Skin epidermis (tissue), 12 donors: ENCODE data around the gene RNF167.

Experiments
- H3K27ac ChIP-seq, 21 experiments: fragments of 200-600 bp; sonication (generic) in 11 of 21; one replicate each; pipeline ENCODE4 v1.5.0; 2020; ENCODE audit warnings: mild to moderate bottlenecking in 3 of 21, inconsistent platforms in 2 of 21, moderate library complexity in 2 of 21
- H3K4me3 ChIP-seq, 7 experiments: fragments of 200-600 bp; sonication (generic) in 2 of 7; one replicate each; pipeline ENCODE4 v1.5.0; 2020; ENCODE audit warnings: inconsistent platforms in 2 of 7, mild to moderate bottlenecking in 2 of 7, moderate library complexity in 1 of 7

Gene RNF167

GRCh38 chr17:4934173-4934979 lies 5.7 kb upstream of the RNF167 start:
- no peak overlapping the region for H3K4me3 ChIP-seq
- H3K27ac ChIP-seq: peak overlapping the region in 3 of 21 experiments; percentile 2 to 34 (median 8)

GRCh38 chr17:4935650-4936049 lies 4.4 kb upstream of the RNF167 start:
- Histone ChIP-seq H3K4me3 (no peak overlapping the region), H3K27ac (peak overlapping the region in 10 of 21 experiments; percentile 1 to 52 (median 30))

- no peak overlapping the region for H3K4me3 ChIP-seq
Observed at GRCh38 chr17:4936436-4936835, 3.6 kb upstream of the RNF167 start.

GRCh38 chr17:4937553-4937952 lies 2.5 kb upstream of the RNF167 start:
- no peak overlapping the region for H3K4me3 ChIP-seq
- H3K27ac ChIP-seq: peak overlapping the region in 1 of 21 experiments; percentile 95

More at GRCh38 chr17:4936436-4936835, 3.6 kb upstream of the RNF167 start:
- H3K27ac ChIP-seq: peak overlapping the region in 6 of 21 experiments; percentile 24 to 58 (median 43)

GRCh38 chr17:4938069-4938491 lies 2.0 kb upstream of the RNF167 start:
- peak overlapping the region in 1 of 7 experiments; percentile 77 for H3K4me3 ChIP-seq
- H3K27ac ChIP-seq: peak overlapping the region in 8 of 21 experiments; percentile 87 to 100 (median 94)

GRCh38 chr17:4938688-4939545 lies 1.2 kb upstream of the RNF167 start:
- Histone ChIP-seq H3K27ac (peak overlapping the region; percentile 68 to 100 (median 96)), H3K4me3 (peak overlapping the region; percentile 42 to 89 (median 77))

GRCh38 chr17:4939546-4939795 lies 597 bp upstream of the RNF167 start:
- Histone ChIP-seq H3K27ac (peak overlapping the region; percentile 68 to 100 (median 96)), H3K4me3 (peak overlapping the region; percentile 42 to 89 (median 77))

- H3K4me3 ChIP-seq: peak overlapping the region; percentile 42 to 89 (median 77)
- H3K27ac ChIP-seq: peak overlapping the region; percentile 50 to 100 (median 96)
Observed at GRCh38 chr17:4940555-4941318, 669 bp downstream of the RNF167 start.

GRCh38 chr17:4941319-4941610 lies 1.2 kb downstream of the RNF167 start:
- peak overlapping the region in 19 of 21 experiments; percentile 87 to 100 (median 97) for H3K27ac ChIP-seq
- H3K4me3 ChIP-seq: peak overlapping the region; percentile 42 to 89 (median 77)

- H3K27ac ChIP-seq: peak overlapping the region in 11 of 21 experiments; percentile 7 to 100 (median 99)
- H3K4me3 ChIP-seq: no peak overlapping the region
Observed at GRCh38 chr17:4942760-4943508, 2.9 kb downstream of the RNF167 start.

GRCh38 chr17:4944163-4944553 lies 4.1 kb downstream of the RNF167 start:
- Histone ChIP-seq H3K4me3 (peak overlapping the region in 3 of 7 experiments; percentile 9 to 100 (median 99)), H3K27ac (peak overlapping the region in 20 of 21 experiments; percentile 7 to 100 (median 98))

GRCh38 chr17:4944554-4945175 lies 4.6 kb downstream of the RNF167 start:
- H3K4me3 ChIP-seq: peak overlapping the region in 5 of 7 experiments; percentile 2 to 100 (median 99)

GRCh38 chr17:4945176-4945943 lies 5.3 kb downstream of the RNF167 start:
- peak overlapping the region in 6 of 7 experiments; percentile 91 to 100 (median 99) for H3K4me3 ChIP-seq

More at GRCh38 chr17:4944554-4945175, 4.6 kb downstream of the RNF167 start:
- H3K27ac ChIP-seq: peak overlapping the region in 20 of 21 experiments; percentile 7 to 100 (median 98)

GRCh38 chr17:4945944-4946280 lies 5.8 kb downstream of the RNF167 start:
- Histone ChIP-seq H3K4me3 (peak overlapping the region; percentile 91 to 100 (median 99)), H3K27ac (peak overlapping the region in 20 of 21 experiments; percentile 45 to 100 (median 98))

More at GRCh38 chr17:4945176-4945943, 5.3 kb downstream of the RNF167 start:
- peak overlapping the region in 20 of 21 experiments; percentile 45 to 100 (median 98) for H3K27ac ChIP-seq

- Histone ChIP-seq H3K4me3 (peak overlapping the region; percentile 91 to 100 (median 99)), H3K27ac (peak overlapping the region in 19 of 21 experiments; percentile 90 to 100 (median 99))
Observed at GRCh38 chr17:4946312-4946976, 6.4 kb downstream of the RNF167 start.

- H3K4me3 ChIP-seq: peak overlapping the region; percentile 91 to 100 (median 99)
- H3K27ac ChIP-seq: peak overlapping the region; percentile 83 to 100 (median 99)
Observed at GRCh38 chr17:4947010-4947410, 6.9 kb downstream of the RNF167 start.
